Measurements from ENCODE around the gene RBM19. TPM values are rescaled to one million over a fixed set of nuclear protein-coding genes. Genes with fewer than 3 reads are reported as not detected.

Gene RBM19
- total and polyA plus RNA-seq, 9 donors = 11.6 to 44.0 (median 33.9) TPM

- Histone ChIP-seq H3K27ac (no peak overlapping the region), H3K4me3 (no peak overlapping the region), H3K9me3 (no peaks in the 10 kb centered on the region), H3K4me1 (ENCODE audit: insufficient read depth) (no peaks in the 10 kb centered on the region), H3K27me3 (no peaks in the 10 kb centered on the region), H3K36me3 (no peaks in the 10 kb centered on the region)
- WGBS, 3 donors = 95 to 97% (median 95%) methylated on average over 8 of the region's 8 CpGs
- intact Hi-C loops (cut with DNase I) = no loop called here
- TF ChIP-seq POLR2A (IDR thresholded peaks at IDR 0.05) = no peak
- TF ChIP-seq EP300 (IDR thresholded peaks at IDR 0.05) = no peak
- TF ChIP-seq CTCF (IDR thresholded peaks at IDR 0.05) = no peak
- DNase-seq = no peak
Measured at GRCh38 chr12:113898466-113898865, 67.7 kb downstream of the RBM19 start.

GRCh38 chr12:113897406-113897805, 68.7 kb downstream of the RBM19 start:
- Histone ChIP-seq H3K36me3 (no peaks in the 10 kb centered on the region), H3K4me1 (ENCODE audit: insufficient read depth) (no peaks in the 10 kb centered on the region), H3K4me3 (no peak overlapping the region), H3K9me3 (no peaks in the 10 kb centered on the region), H3K27ac (no peak overlapping the region), H3K27me3 (no peaks in the 10 kb centered on the region)
- DNase-seq = no peak
- intact Hi-C loops (cut with DNase I) = no loop called here
- WGBS, 3 donors = 94 to 97% (median 94%) methylated on average over 7 of the region's 7 CpGs
- TF ChIP-seq CTCF (IDR thresholded peaks at IDR 0.05) (no peak), EP300 (IDR thresholded peaks at IDR 0.05) (no peak), POLR2A (IDR thresholded peaks at IDR 0.05) (no peak)

GRCh38 chr12:113896841-113897240, 69.3 kb downstream of the RBM19 start:
- 95 to 99% (median 98%) methylated on average over 4 of the region's 4 CpGs for WGBS, 3 donors
- Histone ChIP-seq H3K4me3 (no peak overlapping the region), H3K36me3 (no peaks in the 10 kb centered on the region), H3K27ac (no peak overlapping the region), H3K9me3 (no peaks in the 10 kb centered on the region), H3K27me3 (no peaks in the 10 kb centered on the region), H3K4me1 (ENCODE audit: insufficient read depth) (no peaks in the 10 kb centered on the region)
- TF ChIP-seq CTCF (IDR thresholded peaks at IDR 0.05) = no peak
- no peak for TF ChIP-seq POLR2A (IDR thresholded peaks at IDR 0.05)
- intact Hi-C loops (cut with DNase I) = no loop called here
- no peak for DNase-seq

GRCh38 chr12:113896194-113896593, 69.9 kb downstream of the RBM19 start:
- WGBS, 3 donors = 90 to 100% (median 90%) methylated on average over 7 of the region's 7 CpGs

More at GRCh38 chr12:113896194-113896593, 69.9 kb downstream of the RBM19 start:
- no peaks in the 10 kb centered on the region for H3K4me1 ChIP-seq (ENCODE audit: insufficient read depth)
- DNase-seq = no peak
- no peaks in the 10 kb centered on the region for H3K27me3 ChIP-seq
- H3K27ac ChIP-seq = no peak overlapping the region
- no peak for TF ChIP-seq POLR2A (IDR thresholded peaks at IDR 0.05)
- TF ChIP-seq CTCF (IDR thresholded peaks at IDR 0.05) = no peak
- TF ChIP-seq EP300 (IDR thresholded peaks at IDR 0.05) = no peak
- no peaks in the 10 kb centered on the region for H3K9me3 ChIP-seq
- no peaks in the 10 kb centered on the region for H3K36me3 ChIP-seq
- no peak overlapping the region for H3K4me3 ChIP-seq
- intact Hi-C loops (cut with DNase I) = no loop called here
